Cardiac muscle cell (in vitro differentiated cells and primary cell): Measurements from ENCODE around the gene RNF141. TPM values are rescaled to one million over a fixed set of nuclear protein-coding genes. Genes with fewer than 3 reads are reported as not detected.

ENCODE experiments used
- DNase-seq, 2 donors: peaks; one replicate each; pipeline versions ENCODE4 v3.0.0 to v3.0.0-alpha.2; 2010 to 2017; ENCODE audit warnings: low read depth in 1 of 2, low spot score in 1 of 2
- H3K27ac ChIP-seq: fragments of 200-600 bp; sonication (generic); 2 replicates; pipeline ENCODE4 v1.5.1; 2016
- H3K27me3 ChIP-seq: fragments of 200-600 bp; sonication (generic); 2 replicates; pipeline ENCODE4 v1.6.0; 2016; ENCODE audit warnings: control low read depth
- H3K36me3 ChIP-seq: fragments of 200-600 bp; sonication (generic); 2 replicates; pipeline ENCODE4 v1.5.1; 2016; ENCODE audit warnings: control low read depth
- H3K4me1 ChIP-seq: fragments of 200-600 bp; sonication (generic); 2 replicates; pipeline ENCODE4 v1.8.1; 2017; ENCODE audit warnings: low read depth, mild to moderate bottlenecking, mixed run types
- H3K4me3 ChIP-seq: fragments of 200-600 bp; sonication (generic); 2 replicates; pipeline ENCODE4 v1.5.1; 2016; ENCODE audit warnings: mild to moderate bottlenecking
- H3K9me3 ChIP-seq: fragments of 200-600 bp; sonication (generic); 2 replicates; pipeline ENCODE4 v1.5.1; 2017; ENCODE audit warnings: low read depth, mild to moderate bottlenecking, control low read depth
- polyA plus RNA-seq: library from polyadenylated mRNA; unstranded; fragments of >200 nt; fragmentation: Nextera tagmentation; extraction: Ambion mirVana; gene quantifications from 2 replicates; pipeline ENCODE4 v1.2.1, GENCODE V29; 2016
- total RNA-seq: library from RNA; depleted of rRNA; stranded (reverse); fragments of >200 nt; gene quantifications from 2 replicates; pipeline ENCODE4 v1.2.3, GENCODE V29; 2016
- TF ChIP-seq, protein P1 (sequence below): IDR thresholded peaks from 2 replicates; pipeline ENCODE4 v1.5.1; 2012; ENCODE audit warnings: low read depth, mild to moderate bottlenecking, low read length

RNF141 gene
- total and polyA plus RNA-seq, 2 experiments from 2014 or later: 12.4 to 19.9 TPM

DNA sequence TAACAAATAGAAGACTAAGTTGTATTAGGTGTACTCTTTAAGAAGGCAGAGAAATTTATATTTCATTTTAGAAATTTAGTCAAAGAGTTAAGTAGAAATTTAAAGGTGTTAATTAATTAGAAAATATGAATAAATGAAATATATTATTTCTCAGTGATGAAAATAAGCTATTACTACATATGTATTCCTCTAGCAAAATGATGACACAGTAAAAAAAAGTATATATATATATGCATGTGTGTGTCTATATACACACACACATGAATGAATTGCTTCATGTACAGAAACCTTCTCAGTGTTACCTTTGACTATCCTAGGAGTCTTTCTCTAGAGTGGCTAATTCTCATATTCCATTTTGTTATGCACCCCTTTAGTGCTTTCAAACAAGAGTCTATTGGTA, 7.7 kb downstream of the RNF141 start:
- H3K27me3 ChIP-seq: no peaks in the 10 kb centered on the region
- TF ChIP-seq, protein P1, sequence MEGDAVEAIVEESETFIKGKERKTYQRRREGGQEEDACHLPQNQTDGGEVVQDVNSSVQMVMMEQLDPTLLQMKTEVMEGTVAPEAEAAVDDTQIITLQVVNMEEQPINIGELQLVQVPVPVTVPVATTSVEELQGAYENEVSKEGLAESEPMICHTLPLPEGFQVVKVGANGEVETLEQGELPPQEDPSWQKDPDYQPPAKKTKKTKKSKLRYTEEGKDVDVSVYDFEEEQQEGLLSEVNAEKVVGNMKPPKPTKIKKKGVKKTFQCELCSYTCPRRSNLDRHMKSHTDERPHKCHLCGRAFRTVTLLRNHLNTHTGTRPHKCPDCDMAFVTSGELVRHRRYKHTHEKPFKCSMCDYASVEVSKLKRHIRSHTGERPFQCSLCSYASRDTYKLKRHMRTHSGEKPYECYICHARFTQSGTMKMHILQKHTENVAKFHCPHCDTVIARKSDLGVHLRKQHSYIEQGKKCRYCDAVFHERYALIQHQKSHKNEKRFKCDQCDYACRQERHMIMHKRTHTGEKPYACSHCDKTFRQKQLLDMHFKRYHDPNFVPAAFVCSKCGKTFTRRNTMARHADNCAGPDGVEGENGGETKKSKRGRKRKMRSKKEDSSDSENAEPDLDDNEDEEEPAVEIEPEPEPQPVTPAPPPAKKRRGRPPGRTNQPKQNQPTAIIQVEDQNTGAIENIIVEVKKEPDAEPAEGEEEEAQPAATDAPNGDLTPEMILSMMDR: no peak

DNA sequence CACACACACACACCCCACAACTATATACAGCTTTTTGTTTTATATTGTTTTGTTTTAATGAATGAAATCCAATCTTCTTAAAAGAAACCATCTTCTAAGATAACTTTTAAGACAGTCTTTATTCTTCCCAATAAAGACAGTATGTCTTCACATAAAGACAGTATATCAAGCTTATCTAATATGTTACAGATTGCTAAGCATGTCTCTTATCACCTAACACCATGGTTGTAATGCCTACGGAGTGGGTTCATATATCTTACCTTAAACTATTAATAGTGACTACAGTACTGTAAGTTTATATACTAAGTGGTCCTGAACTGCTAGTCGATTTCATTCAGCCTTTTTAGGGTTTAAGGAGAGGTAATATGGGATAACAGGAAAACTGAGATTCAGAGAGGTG, 8.5 kb downstream of the RNF141 start:
- H3K4me1 ChIP-seq: no peaks in the 10 kb centered on the region
- H3K27me3 ChIP-seq: no peaks in the 10 kb centered on the region
- TF ChIP-seq, protein P1: no peak
- DNase-seq: no peak
- H3K27ac ChIP-seq: no peak overlapping the region
- H3K36me3 ChIP-seq: peaks cover 17% of the 10 kb centered on the region
- no peak overlapping the region for H3K4me3 ChIP-seq
- H3K9me3 ChIP-seq: no peaks in the 10 kb centered on the region

More for the DNA sequence above, 7.7 kb downstream of the RNF141 start:
- H3K4me1 ChIP-seq: no peaks in the 10 kb centered on the region
- H3K9me3 ChIP-seq: no peaks in the 10 kb centered on the region
- H3K36me3 ChIP-seq: peaks cover 14% of the 10 kb centered on the region
- no peak for DNase-seq
- no peak overlapping the region for H3K4me3 ChIP-seq
- H3K27ac ChIP-seq: no peak overlapping the region

DNA sequence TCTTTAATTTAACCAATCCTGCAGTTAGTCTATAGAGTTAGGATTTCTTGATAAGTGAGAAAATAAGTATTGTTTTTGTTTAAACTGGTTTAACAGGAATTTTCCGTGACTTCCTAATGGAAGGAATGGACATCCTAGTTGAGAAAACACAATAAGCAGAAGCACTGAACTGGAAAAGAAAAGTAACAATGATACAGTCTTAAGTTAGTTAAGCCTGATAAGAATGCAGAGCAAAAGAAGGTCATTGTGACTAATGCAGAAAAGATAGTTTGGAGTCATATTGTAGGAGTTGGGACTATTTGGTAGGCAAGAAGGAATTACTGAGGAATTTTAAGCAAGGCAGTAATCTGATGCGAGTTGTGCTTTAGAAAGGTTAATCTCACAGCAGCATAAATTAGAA, 11.7 kb downstream of the RNF141 start:
- H3K4me3 ChIP-seq: no peak overlapping the region
- TF ChIP-seq, protein P1: no peak
- no peaks in the 10 kb centered on the region for H3K4me1 ChIP-seq
- H3K36me3 ChIP-seq: peaks cover 30% of the 10 kb centered on the region
- H3K27me3 ChIP-seq: no peaks in the 10 kb centered on the region
- DNase-seq: no peak
- no peak overlapping the region for H3K27ac ChIP-seq
- no peaks in the 10 kb centered on the region for H3K9me3 ChIP-seq

DNA sequence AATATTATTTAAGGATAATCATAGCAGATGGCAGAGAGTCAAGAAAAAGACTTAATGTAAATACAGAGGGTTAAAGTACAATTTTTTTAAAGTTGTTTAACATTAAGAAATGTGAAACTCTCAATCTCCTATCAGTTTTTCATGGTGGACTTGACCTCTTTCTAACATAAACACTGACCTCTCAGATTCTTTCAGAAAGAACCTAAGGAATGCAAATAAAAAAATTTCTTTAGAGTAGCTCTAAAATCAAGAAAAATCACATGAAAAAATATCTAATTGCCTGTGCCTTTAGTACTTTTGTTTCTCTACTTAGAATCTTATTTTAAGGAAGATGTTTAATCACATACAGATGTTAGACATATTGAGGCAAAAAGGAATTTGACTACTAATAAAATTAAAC, 12.9 kb downstream of the RNF141 start:
- no peak overlapping the region for H3K4me3 ChIP-seq
- H3K4me1 ChIP-seq: no peaks in the 10 kb centered on the region
- H3K9me3 ChIP-seq: no peaks in the 10 kb centered on the region
- no peaks in the 10 kb centered on the region for H3K27me3 ChIP-seq
- DNase-seq: no peak
- H3K27ac ChIP-seq: no peak overlapping the region
- TF ChIP-seq, protein P1: no peak
- peaks cover 30% of the 10 kb centered on the region for H3K36me3 ChIP-seq

DNA sequence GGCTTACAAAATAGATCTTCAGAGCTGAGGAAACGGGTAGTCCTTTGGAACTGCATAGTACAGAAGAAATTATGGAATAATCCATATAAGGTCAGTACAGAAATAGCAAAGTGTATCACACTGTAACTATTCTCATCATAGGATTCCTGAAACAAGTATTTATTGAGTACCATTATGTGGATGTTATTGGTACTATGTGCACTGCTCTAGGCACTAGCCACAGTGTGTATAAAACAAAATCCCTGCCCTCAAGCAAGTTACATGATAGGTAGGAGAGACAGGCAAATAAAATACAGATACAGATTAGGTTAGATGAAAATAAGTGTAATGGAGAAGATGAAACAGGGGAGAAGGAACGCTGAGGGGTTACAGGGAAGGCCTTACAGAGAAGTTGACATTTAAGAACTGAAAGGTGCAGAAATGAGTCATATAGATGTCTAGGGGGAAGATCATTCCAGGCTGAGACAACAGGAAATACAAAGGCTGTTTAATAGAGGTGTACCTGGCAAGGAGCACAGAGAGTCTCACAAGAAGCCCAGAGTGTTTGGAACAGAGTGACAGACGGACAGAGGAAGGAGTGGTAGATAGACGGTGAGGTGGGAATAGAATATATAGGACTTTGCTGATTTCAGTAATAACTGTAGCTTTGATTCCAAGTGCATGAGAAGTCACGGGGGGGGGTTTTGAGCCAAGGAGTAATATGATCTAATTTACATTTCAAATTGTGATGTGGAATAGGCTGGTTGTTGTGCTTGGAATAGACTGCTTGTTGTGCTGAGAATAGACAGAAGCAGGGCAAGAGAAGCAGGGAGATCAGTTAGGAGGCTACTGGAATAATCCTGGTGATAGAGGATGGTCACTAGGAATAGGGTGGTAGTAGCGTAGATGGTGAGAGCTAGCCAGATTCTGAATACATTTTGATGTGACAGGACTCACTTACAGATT, 13.7 kb downstream of the RNF141 start:
- H3K4me1 ChIP-seq: no peaks in the 10 kb centered on the region
- H3K4me3 ChIP-seq: no peak overlapping the region
- TF ChIP-seq, protein P1: no peak
- peaks cover 30% of the 10 kb centered on the region for H3K36me3 ChIP-seq
- H3K9me3 ChIP-seq: no peaks in the 10 kb centered on the region
- H3K27ac ChIP-seq: no peak overlapping the region
- DNase-seq: no peak
- no peaks in the 10 kb centered on the region for H3K27me3 ChIP-seq
